Measurements from ENCODE around the gene FAF1.

The FAF1 gene

GRCh38 chr1:50414853-50415234 is 545.2 kb downstream of the FAF1 start:
- H3K4me3 ChIP-seq (ENCODE audit: control insufficient read depth, low read depth, low read length) = no peak overlapping the region

GRCh38 chr1:50412813-50413476 is 547.1 kb downstream of the FAF1 start:
- no peak for DNase-seq (ENCODE audit: low read depth)
- H3K4me3 ChIP-seq (ENCODE audit: control insufficient read depth, low read depth, low read length) = no peak overlapping the region
- TF ChIP-seq, protein P1, sequence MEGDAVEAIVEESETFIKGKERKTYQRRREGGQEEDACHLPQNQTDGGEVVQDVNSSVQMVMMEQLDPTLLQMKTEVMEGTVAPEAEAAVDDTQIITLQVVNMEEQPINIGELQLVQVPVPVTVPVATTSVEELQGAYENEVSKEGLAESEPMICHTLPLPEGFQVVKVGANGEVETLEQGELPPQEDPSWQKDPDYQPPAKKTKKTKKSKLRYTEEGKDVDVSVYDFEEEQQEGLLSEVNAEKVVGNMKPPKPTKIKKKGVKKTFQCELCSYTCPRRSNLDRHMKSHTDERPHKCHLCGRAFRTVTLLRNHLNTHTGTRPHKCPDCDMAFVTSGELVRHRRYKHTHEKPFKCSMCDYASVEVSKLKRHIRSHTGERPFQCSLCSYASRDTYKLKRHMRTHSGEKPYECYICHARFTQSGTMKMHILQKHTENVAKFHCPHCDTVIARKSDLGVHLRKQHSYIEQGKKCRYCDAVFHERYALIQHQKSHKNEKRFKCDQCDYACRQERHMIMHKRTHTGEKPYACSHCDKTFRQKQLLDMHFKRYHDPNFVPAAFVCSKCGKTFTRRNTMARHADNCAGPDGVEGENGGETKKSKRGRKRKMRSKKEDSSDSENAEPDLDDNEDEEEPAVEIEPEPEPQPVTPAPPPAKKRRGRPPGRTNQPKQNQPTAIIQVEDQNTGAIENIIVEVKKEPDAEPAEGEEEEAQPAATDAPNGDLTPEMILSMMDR (IDR thresholded peaks at IDR 0.05; ENCODE audit: control insufficient read depth, insufficient read depth, low read depth, low read length, missing control alignments) = no peak

More at GRCh38 chr1:50414853-50415234, 545.2 kb downstream of the FAF1 start:
- DNase-seq (ENCODE audit: low read depth) = no peak
- TF ChIP-seq, protein P1 (IDR thresholded peaks at IDR 0.05; ENCODE audit: control insufficient read depth, insufficient read depth, low read depth, low read length, missing control alignments) = no peak

DNA sequence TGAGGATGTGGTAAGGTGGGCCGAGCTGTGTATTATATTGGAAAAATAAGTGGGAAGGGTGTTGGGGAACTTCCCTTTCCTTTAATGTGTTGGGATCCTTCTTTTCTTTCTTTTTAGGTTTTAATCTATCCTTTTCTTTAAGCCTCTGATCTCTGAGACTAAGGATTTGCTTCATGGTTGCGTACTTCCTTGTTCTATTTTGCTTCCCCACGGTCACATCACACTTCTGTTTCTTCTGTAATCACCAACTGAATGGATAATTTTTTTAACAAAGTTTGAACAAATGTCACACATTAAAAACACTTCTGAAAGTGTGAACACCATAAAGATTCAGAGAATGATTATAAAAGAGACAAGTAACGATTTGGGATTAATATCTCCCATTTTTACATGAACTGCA is 554.3 kb downstream of the FAF1 start:
- TF ChIP-seq, protein P1 (IDR thresholded peaks at IDR 0.05; ENCODE audit: control insufficient read depth, insufficient read depth, low read depth, low read length, missing control alignments) = no peak
- DNase-seq (ENCODE audit: low read depth) = no peak
- H3K4me3 ChIP-seq (ENCODE audit: control insufficient read depth, low read depth, low read length) = no peak overlapping the region

DNA sequence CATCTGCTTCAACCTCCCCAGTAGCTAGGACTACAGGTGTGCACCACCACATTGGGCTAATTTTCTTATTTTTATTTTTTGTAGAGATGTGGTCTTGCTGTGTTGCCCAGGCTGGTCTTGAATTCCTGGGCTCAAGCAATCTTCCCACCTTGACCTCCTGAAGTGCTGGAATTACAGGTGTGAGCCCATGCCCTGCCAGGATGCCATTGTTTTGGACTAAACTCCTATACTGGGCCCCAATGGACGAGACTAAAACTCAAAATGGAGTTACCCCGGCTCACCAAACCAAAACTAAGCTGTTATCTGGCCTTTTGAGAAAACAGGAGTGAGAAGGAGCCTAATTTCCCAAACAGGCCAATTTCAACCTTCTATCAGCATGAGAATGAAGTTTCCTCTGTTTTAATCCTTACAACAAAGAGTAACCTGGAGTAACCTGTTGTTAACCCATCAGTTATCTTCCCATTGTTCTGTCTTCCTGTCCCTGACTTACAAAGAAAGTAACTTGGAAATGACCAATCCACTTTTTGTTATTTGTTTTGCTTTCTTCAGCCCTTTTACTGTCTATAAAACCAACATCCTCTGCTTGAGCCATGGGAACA is 566.4 kb downstream of the FAF1 start:
- DNase-seq (ENCODE audit: low read depth) = no peak
- TF ChIP-seq, protein P1 (IDR thresholded peaks at IDR 0.05; ENCODE audit: control insufficient read depth, insufficient read depth, low read depth, low read length, missing control alignments) = no peak
- H3K4me3 ChIP-seq (ENCODE audit: control insufficient read depth, low read depth, low read length) = no peak overlapping the region

Measured in AG09309 (cell line).